ENCODE data around the gene APBB3. TPM values are rescaled to one million over a fixed set of nuclear protein-coding genes. Genes with fewer than 3 reads are reported as not detected.

The APBB3 gene
- polyA plus RNA-seq, 1 experiment = 24.3 TPM

- ChIA-PET POLR2A (no interaction called here), CTCF (interaction anchor here (1.3 to 2.0 kb wide), 2 partner anchors 19 to 64 kb away, joined by 3 to 5 read pairs; no protein-coding TSS in a partner anchor)
- H3K27me3 ChIP-seq (ENCODE audit: control insufficient read depth, insufficient read depth, low read length) = no peaks in the 10 kb centered on the region
- no peak for TF ChIP-seq CTCF (IDR thresholded peaks at IDR 0.05; ENCODE audit: insufficient read depth, low read depth, low read length)
- H3K4me3 ChIP-seq (ENCODE audit: low read depth, low read length) = no peak overlapping the region
- peaks cover 10% of the 10 kb centered on the region for H3K36me3 ChIP-seq (ENCODE audit: control insufficient read depth, insufficient read depth, low read length)
- DNase-seq (ENCODE audit: low read depth) = no peak
Measured at GRCh38 chr5:140570488-140570887, 6.1 kb upstream of the APBB3 start.

GRCh38 chr5:140570058-140570457, 5.7 kb upstream of the APBB3 start:
- DNase-seq (ENCODE audit: low read depth) = no peak
- peaks cover 10% of the 10 kb centered on the region for H3K36me3 ChIP-seq (ENCODE audit: control insufficient read depth, insufficient read depth, low read length)
- no peak overlapping the region for H3K4me3 ChIP-seq (ENCODE audit: low read depth, low read length)
- H3K27me3 ChIP-seq (ENCODE audit: control insufficient read depth, insufficient read depth, low read length) = no peaks in the 10 kb centered on the region
- CTCF ChIA-PET = interaction anchor here (0.9 to 1.3 kb wide), 2 partner anchors 22 to 65 kb away, joined by 3 to 4 read pairs; partner anchors contain the start of gene EIF4EBP3
- POLR2A ChIA-PET = no interaction called here
- no peak for TF ChIP-seq CTCF (IDR thresholded peaks at IDR 0.05; ENCODE audit: insufficient read depth, low read depth, low read length)

GRCh38 chr5:140569197-140569596, 4.8 kb upstream of the APBB3 start:
- TF ChIP-seq CTCF (IDR thresholded peaks at IDR 0.05; ENCODE audit: insufficient read depth, low read depth, low read length) = no peak
- Histone ChIP-seq H3K27me3 (ENCODE audit: control insufficient read depth, insufficient read depth, low read length) (no peaks in the 10 kb centered on the region), H3K36me3 (ENCODE audit: control insufficient read depth, insufficient read depth, low read length) (peaks cover 10% of the 10 kb centered on the region), H3K4me3 (ENCODE audit: low read depth, low read length) (no peak overlapping the region)
- ChIA-PET CTCF (interaction anchor here (0.9 to 1.3 kb wide), 2 partner anchors 21 to 66 kb away, joined by 3 to 4 read pairs; partner anchors contain the start of gene EIF4EBP3), POLR2A (no interaction called here)
- DNase-seq (ENCODE audit: low read depth) = no peak

GRCh38 chr5:140568443-140569063, 4.2 kb upstream of the APBB3 start:
- H3K36me3 ChIP-seq (ENCODE audit: control insufficient read depth, insufficient read depth, low read length) = peaks cover 10% of the 10 kb centered on the region
- DNase-seq (ENCODE audit: low read depth) = no peak
- ChIA-PET POLR2A (no interaction called here), CTCF (interaction anchor here (1.3 kb wide), 1 partner anchor 67 kb away, joined by 4 read pairs; no protein-coding TSS in a partner anchor)
- no peak overlapping the region for H3K4me3 ChIP-seq (ENCODE audit: low read depth, low read length)
- no peaks in the 10 kb centered on the region for H3K27me3 ChIP-seq (ENCODE audit: control insufficient read depth, insufficient read depth, low read length)
- no peak for TF ChIP-seq CTCF (IDR thresholded peaks at IDR 0.05; ENCODE audit: insufficient read depth, low read depth, low read length)

GRCh38 chr5:140567871-140568270, 3.5 kb upstream of the APBB3 start:
- Histone ChIP-seq H3K4me3 (ENCODE audit: low read depth, low read length) (no peak overlapping the region), H3K36me3 (ENCODE audit: control insufficient read depth, insufficient read depth, low read length) (peaks cover 10% of the 10 kb centered on the region), H3K27me3 (ENCODE audit: control insufficient read depth, insufficient read depth, low read length) (no peaks in the 10 kb centered on the region)
- TF ChIP-seq CTCF (IDR thresholded peaks at IDR 0.05; ENCODE audit: insufficient read depth, low read depth, low read length) = no peak
- no peak for DNase-seq (ENCODE audit: low read depth)
- ChIA-PET CTCF (no interaction called here), POLR2A (no interaction called here)

All from BJ (cell line).